HL-60/S4 (cell line): ENCODE results near the gene FMN1.

ENCODE experiments used
- in situ Hi-C: fragments of 300-500 bp; cut with MboI; formaldehyde crosslinking; loops from 2 replicates; pipeline ENCODE4 v1.14.3; 2022; ENCODE audit warnings: low sequenced_read_pairs

Gene FMN1

DNA sequence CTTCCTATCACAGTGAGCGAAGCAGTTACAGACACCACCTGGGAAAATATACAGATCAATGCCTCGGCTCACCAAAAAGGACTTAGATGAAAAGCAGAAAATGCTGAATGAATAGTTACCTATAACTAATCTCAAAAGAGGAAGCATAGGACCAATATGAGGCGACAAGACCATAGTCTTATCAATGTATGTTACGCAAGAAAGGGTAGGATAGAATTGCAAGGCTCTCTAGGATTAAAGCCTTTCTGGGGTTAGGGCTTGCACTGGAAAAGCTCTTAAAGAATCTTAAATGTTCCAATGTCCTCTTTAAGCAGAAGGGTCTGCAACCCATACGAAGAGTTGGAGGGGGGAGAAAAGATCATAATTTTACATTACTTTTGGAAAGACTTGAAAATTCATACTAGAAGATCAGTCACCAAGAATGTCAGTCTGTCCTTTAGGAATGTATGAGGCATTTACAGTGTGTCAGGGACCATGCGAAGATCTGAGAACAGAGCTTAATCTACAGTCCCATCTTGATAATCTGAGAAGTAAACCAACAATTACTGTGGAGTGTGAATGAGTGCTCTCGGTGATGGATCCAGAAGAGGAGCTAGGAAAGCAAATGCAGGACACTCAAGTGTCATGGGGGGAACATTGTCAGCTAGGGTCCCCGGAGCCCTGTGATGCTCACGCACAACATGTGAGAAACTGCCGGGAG is 290.8 kb downstream of the FMN1 start:
- in situ Hi-C loops: no loop called here

DNA sequence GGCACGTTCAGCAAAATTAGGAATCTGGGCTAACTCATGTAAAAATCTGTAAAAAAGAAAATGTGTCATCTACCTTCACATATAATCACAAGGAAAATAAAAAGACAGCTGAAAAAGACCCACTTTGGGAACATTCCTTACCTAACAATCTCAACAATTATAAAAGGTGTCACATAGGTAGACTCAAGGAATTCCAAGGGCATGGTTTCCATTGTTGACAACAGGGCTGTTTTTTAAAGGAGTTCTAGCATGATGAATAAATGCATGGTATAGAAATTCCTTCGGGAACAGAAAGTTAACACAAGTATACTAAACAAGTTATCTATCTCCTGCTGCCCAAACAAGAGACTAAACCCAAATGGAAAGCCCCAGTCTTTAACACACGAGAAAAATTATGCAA is 292.5 kb downstream of the FMN1 start:
- in situ Hi-C loops: no loop called here

DNA sequence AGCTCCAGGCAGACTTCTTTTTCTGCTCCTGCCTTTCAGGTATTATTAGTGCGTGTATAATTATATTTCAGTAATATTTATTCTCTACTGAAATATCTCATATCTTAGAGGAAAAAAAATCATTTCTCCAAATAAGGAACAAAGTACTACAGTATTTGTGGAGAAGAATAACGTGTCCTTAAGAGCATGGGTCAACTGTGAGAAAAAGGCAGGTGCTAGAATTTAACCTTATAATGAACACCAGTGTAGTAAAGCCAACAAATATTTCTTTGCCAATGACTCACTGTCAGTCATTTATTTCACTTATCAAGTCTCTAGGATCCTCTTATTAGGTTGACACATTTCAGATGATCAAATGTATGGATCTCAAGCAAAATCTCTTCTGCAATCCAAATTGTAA is 293.3 kb downstream of the FMN1 start:
- in situ Hi-C loops: no loop called here

DNA sequence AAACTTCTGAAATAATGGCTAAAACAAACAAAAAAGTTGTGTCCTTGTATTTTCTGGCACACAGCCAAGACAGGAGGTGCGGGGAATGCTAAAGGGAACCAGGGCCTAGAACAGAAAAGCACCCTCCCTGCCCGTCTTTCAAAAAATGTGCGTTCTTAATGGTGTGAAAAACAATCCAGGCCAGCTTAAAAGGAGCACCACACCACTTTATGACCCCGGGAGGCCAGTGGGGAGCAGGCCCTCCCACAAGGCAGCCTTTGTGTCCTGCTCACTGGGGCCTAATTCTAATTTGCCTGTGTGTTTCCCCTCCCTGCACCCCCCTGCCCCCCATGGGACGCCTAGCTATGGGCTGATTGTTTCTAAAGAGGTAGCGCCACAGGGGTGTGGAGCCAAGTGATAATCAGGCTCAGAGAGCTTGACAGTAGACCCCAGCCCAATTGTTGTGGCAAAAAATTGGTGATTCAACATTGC is 295.4 kb downstream of the FMN1 start:
- in situ Hi-C loops: no loop called here

DNA sequence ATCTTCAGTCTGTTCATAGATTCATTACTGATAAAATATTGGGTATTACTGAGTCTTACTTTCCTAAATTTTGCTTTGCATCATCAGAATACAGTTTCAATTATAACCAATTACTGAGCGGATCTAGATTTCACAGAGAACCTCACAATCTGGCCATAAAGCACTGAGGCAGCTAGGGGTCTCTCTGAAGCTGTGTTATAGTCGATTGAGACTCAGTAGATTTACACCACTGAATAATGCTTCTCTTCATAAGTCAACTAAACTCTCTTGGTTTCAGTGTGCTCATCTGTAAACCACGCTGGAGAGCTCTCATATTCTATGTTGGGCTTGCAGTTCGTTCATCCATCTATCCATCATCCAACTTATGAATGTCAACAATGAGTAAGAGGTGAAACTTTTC is 296.1 kb downstream of the FMN1 start:
- in situ Hi-C loops: no loop called here

DNA sequence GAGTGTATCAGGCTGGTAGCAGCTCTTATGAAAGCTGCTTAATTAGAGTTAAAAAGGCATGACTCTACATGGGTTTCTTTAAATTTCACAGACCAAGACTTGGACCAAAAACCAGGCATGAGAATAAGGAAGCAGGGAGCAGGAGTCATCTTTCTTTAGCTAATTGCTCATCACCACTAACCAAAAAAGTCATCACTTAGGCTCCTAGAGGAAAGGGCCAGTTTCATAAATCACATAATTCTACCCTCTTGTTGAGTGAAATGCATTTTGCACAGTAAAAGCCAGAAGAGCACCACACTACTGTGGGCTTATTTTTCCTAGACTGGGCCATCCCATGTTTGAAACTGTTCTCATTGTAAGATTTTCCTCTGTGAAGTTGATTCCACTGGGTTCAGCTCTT is 301.1 kb downstream of the FMN1 start:
- in situ Hi-C loops: no loop called here

DNA sequence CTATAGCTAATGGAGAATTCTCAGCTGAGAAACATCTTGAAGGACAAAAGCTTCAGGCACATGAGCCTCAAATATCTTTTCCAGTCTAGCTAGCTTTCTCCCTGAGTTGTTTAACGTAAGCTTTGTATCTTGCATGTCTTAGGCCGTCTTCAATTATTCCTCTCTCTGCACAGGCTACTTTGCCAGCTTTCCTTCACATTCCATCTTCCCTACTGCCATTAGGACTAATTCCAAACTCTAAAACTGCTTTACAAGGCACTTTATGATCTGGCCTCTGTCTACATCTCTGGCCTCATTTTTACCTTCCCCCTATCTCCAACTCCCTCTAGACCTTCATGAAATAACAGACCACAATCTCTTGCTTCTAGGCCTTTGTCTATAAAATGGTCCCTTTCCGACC is 305.3 kb downstream of the FMN1 start:
- in situ Hi-C loops: no loop called here

DNA sequence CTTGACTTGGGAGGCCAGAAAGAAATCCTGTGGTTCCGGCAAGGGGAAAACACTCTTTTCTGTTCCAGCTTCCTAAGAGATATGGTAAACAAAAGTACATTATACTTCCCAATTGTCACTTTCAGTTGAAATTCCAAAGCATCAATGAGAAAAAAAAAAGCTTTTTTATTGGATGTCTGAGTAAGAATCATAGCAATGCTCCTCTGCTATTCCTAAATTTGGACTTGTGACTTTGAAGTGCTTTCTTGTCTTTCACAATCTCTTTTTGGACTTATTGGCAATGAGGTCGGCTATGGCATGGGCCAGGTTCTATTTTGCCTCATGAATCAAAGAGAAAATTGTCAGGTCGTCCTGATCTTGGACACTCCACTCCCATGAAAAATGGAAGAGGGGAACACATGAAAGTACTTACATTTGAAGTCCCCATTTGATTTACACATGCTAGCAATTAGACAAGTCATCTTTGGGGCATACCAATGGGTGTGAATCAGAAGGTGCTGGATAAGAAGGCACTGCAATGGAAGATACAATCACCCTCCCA is 306.2 kb downstream of the FMN1 start:
- in situ Hi-C loops: no loop called here

DNA sequence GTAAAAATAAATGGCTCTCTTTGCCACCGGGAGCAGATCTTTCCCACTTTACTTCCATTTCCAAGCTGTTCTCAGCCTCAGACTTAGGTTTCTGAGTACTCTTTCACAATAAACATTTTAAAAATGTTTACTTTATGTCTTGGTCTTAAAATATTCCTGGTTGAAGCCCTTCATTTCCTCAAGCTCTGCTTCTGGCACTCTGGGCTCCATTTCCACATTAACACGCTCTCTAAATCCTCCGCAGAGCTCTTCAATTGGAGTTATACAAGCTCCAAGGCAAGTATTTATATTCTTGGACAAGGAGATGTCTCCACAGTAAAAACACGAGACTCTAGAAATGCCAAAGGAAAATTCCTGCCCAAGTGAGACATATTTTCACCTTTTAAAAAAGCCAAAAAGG is 307.4 kb downstream of the FMN1 start:
- in situ Hi-C loops: no loop called here

DNA sequence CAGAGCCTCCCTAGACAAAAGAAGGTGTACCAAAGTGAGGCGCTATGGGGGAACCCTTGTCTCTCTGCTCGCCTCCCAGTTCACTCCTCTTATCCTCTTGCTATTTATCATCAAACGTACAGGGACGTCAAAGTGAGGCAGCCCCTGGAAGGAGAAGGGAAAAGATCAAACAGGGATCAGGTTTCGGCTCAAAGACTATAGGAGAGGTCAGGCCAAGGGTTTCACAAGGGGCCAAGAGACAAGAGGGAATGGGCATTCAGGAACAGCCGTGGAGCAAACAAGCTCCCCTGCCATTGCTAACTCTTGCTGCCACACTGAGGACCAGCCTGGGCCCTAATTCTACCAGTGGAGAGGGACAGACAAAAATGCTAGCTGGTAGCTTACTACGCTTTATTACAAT is 308.1 kb downstream of the FMN1 start:
- in situ Hi-C loops: no loop called here

DNA sequence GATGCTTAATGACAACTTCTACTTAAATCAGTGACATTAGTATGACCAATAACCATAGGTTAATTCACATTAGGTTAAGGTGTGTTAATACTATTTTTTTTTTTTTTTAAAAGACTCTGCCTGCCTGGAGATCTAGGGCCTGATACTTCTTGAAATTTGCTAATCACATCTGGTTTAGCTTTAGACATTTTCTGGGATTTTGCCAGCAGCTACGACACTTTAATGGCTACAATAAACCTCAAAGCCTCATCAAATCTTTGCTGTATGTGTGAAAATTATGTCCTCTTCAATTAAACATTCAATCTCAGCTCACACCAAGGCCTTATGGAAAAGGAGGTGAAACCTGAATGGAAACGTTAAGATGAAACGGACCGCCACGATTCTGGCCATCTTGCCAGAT is 308.8 kb downstream of the FMN1 start:
- in situ Hi-C loops: no loop called here

DNA sequence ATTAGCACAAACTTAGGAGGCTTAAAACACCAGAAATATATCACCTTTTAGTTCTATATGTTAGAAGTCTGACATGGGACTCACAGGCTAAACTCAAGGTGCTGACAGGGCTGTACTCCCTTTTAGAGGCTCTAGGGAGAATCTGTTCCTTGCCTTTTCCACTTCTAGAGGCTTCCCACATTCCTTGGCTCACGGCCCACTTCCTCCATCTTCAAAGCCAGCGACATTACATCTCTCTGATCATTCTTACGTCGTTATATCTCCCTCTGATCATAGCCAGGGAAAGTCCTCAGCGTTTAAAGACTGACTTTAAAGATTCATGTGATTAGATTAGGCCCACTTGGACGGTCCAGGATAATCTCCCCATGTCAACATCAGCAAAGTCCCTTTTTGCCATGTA is 310.4 kb downstream of the FMN1 start:
- in situ Hi-C loops: no loop called here

DNA sequence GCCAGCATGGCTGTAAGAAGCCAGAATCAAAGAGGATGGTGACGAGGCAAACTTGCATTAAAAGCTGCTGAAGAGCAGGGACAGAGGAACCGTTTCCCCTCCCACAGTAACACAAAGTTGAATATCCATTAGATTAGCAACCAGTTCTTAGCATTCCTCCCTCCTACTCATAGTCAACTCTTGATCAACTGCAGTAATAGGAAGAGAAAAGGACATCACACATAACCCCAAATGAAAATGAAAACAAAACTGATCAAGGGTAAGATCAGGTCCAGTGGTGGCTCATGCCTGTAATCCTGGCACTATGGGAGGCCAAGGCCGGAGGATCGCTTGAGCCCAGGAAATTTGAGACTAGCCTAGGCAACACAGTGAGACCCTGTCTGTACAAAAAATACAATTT is 311.6 kb downstream of the FMN1 start:
- in situ Hi-C loops: no loop called here

DNA sequence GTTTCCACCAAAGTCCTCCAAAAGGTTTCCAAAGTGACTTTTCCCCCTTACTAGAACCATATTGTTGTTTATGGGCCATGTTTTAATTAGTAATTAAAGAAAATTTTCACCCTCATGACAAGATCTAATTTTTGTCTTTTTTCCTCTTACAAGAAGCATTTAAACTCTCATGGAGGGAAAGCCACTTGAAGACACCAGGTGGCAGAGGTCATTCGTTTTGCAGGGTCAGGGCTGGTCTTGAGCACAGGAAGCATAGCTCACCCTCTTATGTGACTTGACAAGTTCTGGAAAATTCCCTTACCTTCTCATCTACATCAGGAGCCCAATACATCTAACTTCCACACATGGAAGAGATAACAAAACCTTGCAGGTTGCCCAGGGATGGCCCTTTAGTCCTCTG is 313.0 kb downstream of the FMN1 start:
- in situ Hi-C loops: no loop called here

DNA sequence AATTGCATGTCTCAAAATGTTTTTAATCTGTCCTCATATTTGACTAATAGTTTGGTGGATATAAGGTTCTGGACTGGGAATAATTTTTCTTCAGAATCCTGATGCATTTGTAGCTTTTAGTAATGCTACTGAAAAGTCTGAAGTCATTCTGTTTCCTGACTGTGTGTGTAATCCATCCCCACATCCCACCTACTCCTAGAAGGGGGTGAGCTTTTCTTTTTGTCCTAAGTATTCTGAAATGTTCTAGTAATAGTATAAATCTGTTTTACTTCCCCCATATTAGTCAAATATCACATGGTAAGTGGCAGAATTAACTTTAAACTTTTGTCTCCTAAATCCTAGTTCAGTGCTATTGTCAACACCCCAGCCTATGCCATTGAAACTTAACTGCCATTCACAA is 313.9 kb downstream of the FMN1 start:
- in situ Hi-C loops: no loop called here

DNA sequence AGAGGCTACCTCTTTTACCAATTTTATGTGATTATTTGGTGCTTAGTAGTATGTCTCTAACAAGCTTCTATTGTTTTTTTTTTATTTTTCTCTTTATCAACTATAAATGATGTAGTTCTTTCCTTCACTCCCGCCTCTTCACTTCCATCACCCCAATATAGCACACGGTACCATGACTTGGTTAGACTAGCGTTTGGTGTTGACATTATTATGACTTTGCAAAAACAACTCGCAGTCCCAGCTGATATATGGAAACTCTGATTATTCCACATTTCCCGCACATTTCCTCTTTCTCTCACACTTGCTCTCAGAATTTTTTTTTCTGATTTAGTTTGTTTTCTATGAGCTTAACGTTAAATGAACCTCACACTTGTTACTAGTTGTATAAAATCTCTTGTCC is 314.5 kb downstream of the FMN1 start:
- in situ Hi-C loops: no loop called here

DNA sequence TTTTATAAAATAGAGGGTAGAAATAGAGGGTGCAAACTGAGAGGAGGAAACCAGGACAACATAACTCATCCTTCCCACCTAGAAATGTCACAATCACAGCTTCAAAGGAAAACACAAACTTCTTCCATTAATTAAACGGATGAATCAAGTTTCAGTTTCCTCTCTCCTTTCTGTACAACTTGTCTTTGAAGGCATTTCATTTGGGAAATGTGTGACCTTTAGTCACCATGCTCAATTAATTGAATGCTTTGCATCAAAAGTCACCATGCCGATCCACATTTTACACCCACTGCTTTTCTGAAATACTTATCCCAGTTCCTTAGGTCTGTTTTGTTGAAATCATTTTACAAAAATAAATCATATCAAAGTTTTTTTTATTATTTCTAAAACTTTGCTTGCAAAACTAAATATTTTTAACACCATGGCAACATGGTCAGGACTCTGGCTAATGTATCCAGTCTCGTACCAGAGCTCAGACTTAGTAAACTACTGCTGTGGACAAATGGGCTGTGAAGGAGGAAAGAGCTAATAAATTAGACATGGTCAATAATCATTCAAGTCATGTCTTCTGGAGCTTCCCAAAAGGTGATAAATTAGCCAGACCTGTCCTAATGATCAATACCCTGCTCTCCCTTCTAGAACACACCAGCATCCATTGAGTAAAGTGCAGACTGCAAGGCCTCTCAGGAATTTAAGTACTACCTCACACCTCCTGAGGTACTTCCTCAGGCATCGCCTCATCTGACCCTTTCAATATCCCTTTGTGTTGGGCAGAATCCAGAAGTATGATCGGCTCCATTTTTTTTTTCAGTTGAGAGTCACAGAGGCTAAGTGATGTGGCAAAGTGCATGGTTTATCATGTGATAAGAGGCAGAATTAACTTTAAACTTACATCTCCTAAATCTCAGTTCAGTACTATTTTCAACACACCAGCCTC is 315.4 kb downstream of the FMN1 start:
- in situ Hi-C loops: no loop called here

DNA sequence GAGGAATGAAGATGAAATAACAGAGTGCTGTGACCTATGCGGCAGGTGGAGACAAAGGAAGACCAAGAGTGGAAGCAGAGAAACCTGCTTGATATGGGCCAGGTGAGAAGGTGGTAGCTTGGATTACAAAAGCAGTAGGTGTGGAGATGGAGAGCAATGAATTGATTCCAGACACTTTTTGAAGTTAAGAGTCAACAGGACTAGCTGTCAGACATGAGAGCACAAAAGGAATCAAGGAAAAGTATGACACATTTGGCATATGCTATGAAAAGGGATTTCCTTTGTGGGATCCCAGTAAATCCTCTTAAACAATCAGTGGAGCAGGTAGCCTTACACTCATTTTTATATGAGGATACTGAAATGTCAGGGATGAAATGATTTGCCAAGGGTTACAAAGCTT is 316.2 kb downstream of the FMN1 start:
- in situ Hi-C loops: no loop called here

DNA sequence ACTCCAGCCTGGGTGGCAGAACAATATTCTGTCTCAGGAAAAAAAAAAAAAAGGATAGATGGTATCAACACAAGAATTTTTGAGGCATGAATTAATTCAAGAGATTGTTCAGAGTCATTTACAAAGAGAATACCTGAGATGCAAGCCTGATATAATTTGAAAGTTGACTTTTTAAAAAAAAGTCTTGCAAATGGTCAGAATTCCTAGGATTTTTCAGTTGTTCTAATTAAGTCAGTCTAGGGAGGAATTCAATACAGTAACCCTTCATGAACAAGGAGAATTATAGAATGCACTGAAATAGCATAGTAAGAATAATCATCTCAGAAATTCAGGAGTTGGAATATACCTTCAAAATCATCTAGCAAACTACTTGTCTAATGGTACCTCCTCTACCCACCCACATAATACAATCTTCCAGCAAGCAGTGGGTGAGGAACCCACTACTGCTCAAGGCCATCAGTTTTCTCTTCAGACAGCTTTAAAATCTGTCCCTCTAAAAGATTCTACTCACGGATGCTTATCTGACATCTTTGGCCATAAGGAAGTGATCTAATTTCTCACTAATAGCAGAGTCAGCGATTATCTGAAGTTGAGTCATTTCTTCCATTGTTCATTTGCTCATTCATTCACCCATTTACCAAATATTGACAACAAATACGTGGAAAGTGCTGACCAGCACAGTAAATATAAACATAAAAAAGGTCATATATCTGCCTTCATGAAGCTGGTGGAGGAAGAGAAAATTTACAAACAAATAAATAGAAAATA is 317.1 kb downstream of the FMN1 start:
- in situ Hi-C loops: no loop called here

DNA sequence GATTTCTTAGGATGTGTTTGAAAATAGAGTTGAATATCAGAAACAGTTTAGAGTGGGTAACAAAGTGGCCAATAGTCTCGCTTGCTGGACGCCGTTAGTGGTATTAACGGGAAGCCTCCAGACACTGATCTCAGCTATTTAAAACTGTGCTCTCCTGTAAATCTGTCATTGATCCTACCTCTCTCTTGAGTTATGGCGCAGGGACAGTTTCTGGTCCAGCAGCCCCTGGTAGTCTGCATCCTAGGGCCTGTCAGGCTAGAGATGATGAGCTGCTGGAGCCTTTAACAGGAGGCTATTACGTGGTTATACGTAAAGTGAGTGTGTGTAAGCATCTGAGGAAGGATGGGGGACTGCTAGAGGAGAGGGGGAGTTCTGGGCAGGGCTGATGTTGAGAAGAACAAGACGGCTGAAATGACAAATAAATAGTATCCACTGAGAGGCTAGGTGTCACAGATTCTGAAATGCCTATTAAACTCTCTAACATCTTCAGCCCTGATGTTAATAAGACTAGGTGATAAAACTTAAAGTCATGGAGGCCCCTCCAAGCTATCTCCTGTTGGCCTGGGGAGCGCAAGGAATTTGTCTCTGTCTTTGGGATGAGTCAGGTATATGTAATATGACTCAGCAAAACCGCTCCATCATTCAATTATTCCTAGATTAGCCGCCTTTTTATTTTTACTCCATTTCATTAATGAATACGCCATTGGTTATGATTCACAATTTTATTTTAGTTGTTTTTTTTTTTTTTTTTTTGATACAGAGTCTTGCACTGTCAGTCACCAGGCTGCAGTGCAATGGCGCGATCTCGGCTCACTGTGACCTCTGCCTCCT is 321.0 kb downstream of the FMN1 start:
- in situ Hi-C loops: no loop called here
